ENCODE measurements around the gene SLC26A9.

DNA sequence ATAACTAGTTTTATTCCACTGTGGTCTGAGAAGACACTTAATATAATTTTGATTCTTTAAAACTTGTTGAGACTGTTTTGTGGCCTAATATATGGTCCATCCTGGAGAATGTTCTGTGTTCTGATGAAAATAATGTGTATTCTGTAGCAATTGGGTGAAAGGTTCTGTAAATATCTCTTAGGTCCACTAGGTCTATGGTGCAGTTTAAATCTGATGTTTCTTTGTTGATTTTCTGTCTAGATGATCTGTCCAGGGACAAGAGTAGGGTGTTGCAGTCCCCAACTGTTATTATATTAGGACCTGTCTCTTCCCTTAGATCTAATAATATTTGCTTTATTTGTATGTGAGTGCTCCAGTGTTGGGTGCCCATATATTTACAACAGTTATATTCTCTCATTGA is 59.5 kb downstream of the SLC26A9 start:
- TF ChIP-seq, protein P1, sequence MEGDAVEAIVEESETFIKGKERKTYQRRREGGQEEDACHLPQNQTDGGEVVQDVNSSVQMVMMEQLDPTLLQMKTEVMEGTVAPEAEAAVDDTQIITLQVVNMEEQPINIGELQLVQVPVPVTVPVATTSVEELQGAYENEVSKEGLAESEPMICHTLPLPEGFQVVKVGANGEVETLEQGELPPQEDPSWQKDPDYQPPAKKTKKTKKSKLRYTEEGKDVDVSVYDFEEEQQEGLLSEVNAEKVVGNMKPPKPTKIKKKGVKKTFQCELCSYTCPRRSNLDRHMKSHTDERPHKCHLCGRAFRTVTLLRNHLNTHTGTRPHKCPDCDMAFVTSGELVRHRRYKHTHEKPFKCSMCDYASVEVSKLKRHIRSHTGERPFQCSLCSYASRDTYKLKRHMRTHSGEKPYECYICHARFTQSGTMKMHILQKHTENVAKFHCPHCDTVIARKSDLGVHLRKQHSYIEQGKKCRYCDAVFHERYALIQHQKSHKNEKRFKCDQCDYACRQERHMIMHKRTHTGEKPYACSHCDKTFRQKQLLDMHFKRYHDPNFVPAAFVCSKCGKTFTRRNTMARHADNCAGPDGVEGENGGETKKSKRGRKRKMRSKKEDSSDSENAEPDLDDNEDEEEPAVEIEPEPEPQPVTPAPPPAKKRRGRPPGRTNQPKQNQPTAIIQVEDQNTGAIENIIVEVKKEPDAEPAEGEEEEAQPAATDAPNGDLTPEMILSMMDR (IDR thresholded peaks at IDR 0.05), result no peak
- TF ChIP-seq POLR2A (IDR thresholded peaks at IDR 0.05), result no peak
